K562 (cell line): ENCODE results near the gene NEUROD4. TPM values are rescaled to one million over a fixed set of nuclear protein-coding genes. Genes with fewer than 3 reads are reported as not detected.

ENCODE experiments used
- ATAC-seq: fragments of 200-7000 bp; cut with Tn5 transposase; 3 replicates; pipeline ENCODE4 v1.9.1; 2020; ENCODE audit warnings: moderate library complexity
- BruUV-seq: library from RNA; stranded (reverse); fragments of 400-500 nt; replicated peaks from 2 replicates; lab custom pipeline; 2021; lab: Mats Ljungman, UMichigan
- CTCF ChIA-PET: fragments of 300-600 bp; formaldehyde crosslinking; extraction: SDS; loops from one replicate; lab custom pipeline; 2021; ENCODE audit warnings: low intra/inter-chr PET ratio; lab: Yijun Ruan, JAX
- POLR2A ChIA-PET: fragments of 300-600, 350-650 bp; sonication (Branson Sonifier 250); formaldehyde crosslinking; extraction: SDS; loops from one replicate; lab custom pipeline; 2021; ENCODE audit warnings: antibody characterized with exemption, inconsistent platforms; lab: Yijun Ruan, JAX
- DNase-seq, 4 experiments: peaks; one replicate each; pipeline versions ENCODE4 v3.0.0 to v3.0.0-alpha.2; 2011 to 2018; ENCODE audit warnings: low spot score in 3 of 4, mixed read lengths in 3 of 4; ENCODE audit errors: extremely low read depth in 1 of 4
- FAIRE-seq: peaks from 2 replicates; lab custom pipeline; 2011; peaks lifted over from hg19 to GRCh38; lab: Jason Lieb, UNC
- H2AFZ ChIP-seq: 2 replicates; pipeline ENCODE4 v1.6.0; 2011; ENCODE audit warnings: low read depth, low read length, control low read depth, inconsistent platforms
- H3K27ac ChIP-seq: fragments of 200-600 bp; 3 replicates; pipeline ENCODE4 v1.8.0; 2011; ENCODE audit warnings: low read depth, mild to moderate bottlenecking, control low read depth, inconsistent platforms, low read length, moderate library complexity, mixed read lengths; ENCODE audit errors: extremely low read depth
- H3K27me3 ChIP-seq, 2 experiments: fragments of 300-600 bp in 1 of 2; 2 replicates in 1 of 2; 3 replicates in 1 of 2; pipeline versions ENCODE4 v1.6.0 to v1.8.0; 2011; ENCODE audit warnings: inconsistent platforms in 2 of 2, low read length in 2 of 2, mild to moderate bottlenecking in 1 of 2, mixed read lengths in 1 of 2, moderate library complexity in 1 of 2; ENCODE audit not compliant: control insufficient read depth in 2 of 2, insufficient read depth in 2 of 2
- H3K36me3 ChIP-seq: fragments of 300-600 bp; 3 replicates; pipeline ENCODE4 v1.8.0; 2011; ENCODE audit warnings: mild to moderate bottlenecking, low read length, inconsistent platforms; ENCODE audit not compliant: control insufficient read depth, insufficient read depth
- H3K4me1 ChIP-seq, 2 experiments: fragments of 200-600 bp in 1 of 2; replicated peaks in 1 of 2; 2 replicates in 1 of 2; 3 replicates in 1 of 2; pipeline versions ENCODE4 v1.5.1 to v1.8.0; 2011; ENCODE audit warnings: inconsistent platforms in 2 of 2, low read length in 2 of 2, mild to moderate bottlenecking in 1 of 2, mixed read lengths in 1 of 2, moderate library complexity in 1 of 2; ENCODE audit not compliant: control insufficient read depth in 2 of 2, insufficient read depth in 2 of 2
- H3K4me2 ChIP-seq: 2 replicates; pipeline ENCODE4 v1.6.1; 2011; ENCODE audit warnings: low read length, control low read depth, inconsistent platforms, mixed read lengths; ENCODE audit not compliant: insufficient read depth
- H3K4me3 ChIP-seq: fragments of 200-600 bp; sonication (generic), shearing (Covaris generic); 2 replicates; pipeline ENCODE4 v1.5.1; 2016; ENCODE audit warnings: control low read depth, inconsistent platforms
- H3K79me2 ChIP-seq: fragments of 200-600 bp; 3 replicates; pipeline ENCODE4 v1.8.0; 2011; ENCODE audit warnings: low read length, inconsistent platforms; ENCODE audit not compliant: control insufficient read depth, insufficient read depth
- H3K9ac ChIP-seq, 2 experiments: 2 replicates each; pipeline versions ENCODE4 v1.6.0 to v1.6.1; 2011; ENCODE audit warnings: low read depth in 2 of 2, low read length in 2 of 2, control low read depth in 1 of 2, inconsistent platforms in 1 of 2, mild to moderate bottlenecking in 1 of 2, mixed read lengths in 1 of 2; ENCODE audit not compliant: insufficient read depth in 1 of 2
- H3K9me1 ChIP-seq: one replicate; pipeline ENCODE4 v1.6.0; 2011; ENCODE audit warnings: inconsistent platforms, mild to moderate bottlenecking, low read length, moderate library complexity; ENCODE audit not compliant: control insufficient read depth, insufficient read depth
- H3K9me3 ChIP-seq: replicated peaks from 2 replicates; pipeline ENCODE4 v1.5.1; 2011; ENCODE audit warnings: low read depth, low read length, inconsistent platforms; ENCODE audit not compliant: control insufficient read depth, insufficient read depth
- H4K20me1 ChIP-seq: replicated peaks from 2 replicates; pipeline ENCODE4 v1.6.1; 2011; ENCODE audit warnings: low read length, inconsistent platforms, mixed read lengths; ENCODE audit not compliant: control insufficient read depth, insufficient read depth
- ATF6 ChIP-seq: sonication (generic); formaldehyde crosslinking; IDR thresholded peaks from 2 replicates; pipeline ENCODE4 v1.4.0; 2020; ENCODE audit warnings: mild to moderate bottlenecking, missing genetic modification reagents
- CBFA2T3 ChIP-seq: fragments of 450-650 bp; IDR thresholded peaks from 2 replicates; pipeline ENCODE4 v1.6.1; 2017
- CBX3 ChIP-seq, 2 experiments: IDR thresholded peaks; 1 replicate in 1 of 2; 2 replicates in 1 of 2; pipeline ENCODE4 v1.6.1; 2012; ENCODE audit warnings: inconsistent platforms in 2 of 2, low read length in 2 of 2, borderline replicate concordance in 1 of 2, control low read depth in 1 of 2
- CREBBP ChIP-seq: IDR thresholded peaks from one replicate; pipeline ENCODE4 v1.6.1; 2012; ENCODE audit warnings: low read depth, mild to moderate bottlenecking, control low read depth, inconsistent platforms, low read length
- DPF2 ChIP-seq: fragments of 450-650 bp; IDR thresholded peaks from 2 replicates; pipeline ENCODE4 v1.6.1; 2016
- GABPB1 ChIP-seq: sonication (generic); formaldehyde crosslinking; IDR thresholded peaks from 2 replicates; pipeline ENCODE4 v1.8.0; 2022; ENCODE audit warnings: mild to moderate bottlenecking, missing genetic modification reagents
- HDAC3 ChIP-seq: fragments of 450-650 bp; IDR thresholded peaks from 2 replicates; pipeline ENCODE4 v1.6.1; 2018; ENCODE audit warnings: borderline replicate concordance, mild to moderate bottlenecking, moderate library complexity; ENCODE audit not compliant: partially characterized antibody
- HOXB6 ChIP-seq: fragments of 250-450 bp; sonication (Bioruptor Pico); IDR thresholded peaks from 2 replicates; pipeline ENCODE4 v1.5.1; 2022; ENCODE audit warnings: mild to moderate bottlenecking, borderline replicate concordance
- MEF2D ChIP-seq: conservative IDR thresholded peaks from 2 replicates; pipeline ENCODE4 v1.6.1; 2016; ENCODE audit warnings: low read depth, missing genetic modification characterization, missing compliant biosample characterization
- NFE2 ChIP-seq: IDR thresholded peaks from 2 replicates; pipeline ENCODE4 v1.6.1; 2014; ENCODE audit warnings: antibody characterized with exemption, low read depth
- NR2C1 ChIP-seq, 2 experiments: fragments of 450-650 bp; IDR thresholded peaks; 2 replicates each; pipeline ENCODE4 v1.6.1; 2017; ENCODE audit warnings: mild to moderate bottlenecking in 2 of 2, antibody characterized with exemption in 1 of 2, inconsistent platforms in 1 of 2, missing compliant biosample characterization in 1 of 2, missing genetic modification characterization in 1 of 2
- POLR3G ChIP-seq: IDR thresholded peaks from 2 replicates; pipeline ENCODE4 v1.6.1; 2011; ENCODE audit not compliant: insufficient read length, insufficient replicate concordance; ENCODE audit errors: extremely low read depth
- PRMT5 ChIP-seq: sonication (generic); formaldehyde crosslinking; IDR thresholded peaks from 2 replicates; pipeline ENCODE4 v1.5.0; 2020; ENCODE audit warnings: missing genetic modification reagents
- RBFOX2 ChIP-seq: fragments of 200-400 bp; formaldehyde crosslinking; IDR thresholded peaks from 2 replicates; pipeline ENCODE4 v1.6.1; 2017; ENCODE audit warnings: low read depth, mild to moderate bottlenecking, low read length, moderate library complexity
- SMARCB1 ChIP-seq: IDR thresholded peaks from 2 replicates; pipeline ENCODE4 v1.6.1; 2011; ENCODE audit warnings: improper control_type of control experiment, low read depth; ENCODE audit not compliant: insufficient read length
- TSHZ1 ChIP-seq: fragments of 250-450 bp; sonication (Bioruptor Pico); IDR thresholded peaks from 2 replicates; pipeline ENCODE4 v1.4.0; 2020; ENCODE audit warnings: mild to moderate bottlenecking, moderate library complexity
- ZNF146 ChIP-seq: IDR thresholded peaks from one replicate; pipeline ENCODE4 v1.6.1; 2018; ENCODE audit warnings: missing compliant biosample characterization; ENCODE audit not compliant: unreplicated experiment
- ZNF232 ChIP-seq: sonication (generic); formaldehyde crosslinking; IDR thresholded peaks from 2 replicates; pipeline ENCODE4 v1.8.0; 2022; ENCODE audit warnings: mild to moderate bottlenecking, missing genetic modification reagents
- WGBS: fragments of 100-300 bp; shearing (Covaris generic); methylation state at CpG from one replicate; pipeline ENCODE4 v1.1.6; 2016; ENCODE audit warnings: low coverage, mixed read lengths; ENCODE audit not compliant: insufficient coverage; ENCODE audit errors: missing lambda C conversion rate; 5-methylcytosine and 5-hydroxymethylcytosine counted together
- in situ Hi-C: fragments of 300-500 bp; cut with MboI; formaldehyde crosslinking; loops from 4 replicates; pipeline ENCODE4 v1.15.0; 2018; ENCODE audit warnings: inconsistent platforms, mixed read lengths
- intact Hi-C: fragments of 100-400 bp; cut with micrococcal nuclease; formaldehyde crosslinking; loops from 2 replicates; pipeline ENCODE4 v1.14.2; 2022
- polyA plus RNA-seq, 8 experiments: library from polyadenylated mRNA; depleted of rRNA in 4 of 8; stranded (reverse) in 5 of 8; unstranded in 3 of 8; fragments of >200 nt; fragmentation: Nextera tagmentation in 2 of 8; fragmentation: Illumina TruSeq in 1 of 8; extraction: Ambion mirVana in 2 of 8; extraction: Trizol in 1 of 8; gene quantifications; 2 replicates each; pipeline versions ENCODE4 v1.2.1 to v1.2.3, GENCODE V29; 2011 to 2014; ENCODE audit warnings: inconsistent platforms in 1 of 8, missing spikeins in 1 of 8
- total RNA-seq, 7 experiments: library from RNA; depleted of rRNA in 6 of 7; stranded (reverse); fragments of >200 nt in 6 of 7; fragmentation: Illumina TruSeq in 2 of 7; extraction: Trizol in 2 of 7; gene quantifications; 2 replicates each; pipeline versions ENCODE4 v1.2.1 to v1.2.3, GENCODE V29; 2011 to 2021; ENCODE audit warnings: low replicate concordance in 1 of 7

NEUROD4 gene
- total and polyA plus RNA-seq, 9 of the 15 experiments (the other 6 are each of a cell fraction or from before 2014, with no cell fraction given) = not detected

- no peak overlapping the region for H3K9ac ChIP-seq
- H3K9me1 ChIP-seq = no peaks in the 10 kb centered on the region
- in situ Hi-C loops = no loop called here
- peak; percentile 42 for FAIRE-seq
- ChIA-PET POLR2A (interaction anchor here (1.7 kb wide), 1 partner anchor 12 kb away, joined by 3 read pairs; no protein-coding TSS in a partner anchor), CTCF (no interaction called here)
- H3K27ac ChIP-seq = no peak overlapping the region
- peak overlapping the region; percentile 66 for H2AFZ ChIP-seq
- intact Hi-C loops = no loop called here
- H3K4me2 ChIP-seq = no peak overlapping the region
- H3K4me1 ChIP-seq = peaks cover 14 to 49% of the 10 kb centered on the region in 2 experiments
- no peaks in the 10 kb centered on the region for H3K79me2 ChIP-seq
- ATAC-seq = peak; percentile 12; the same call in 1 of the 3 replicates
- no peaks in the 10 kb centered on the region for H3K9me3 ChIP-seq
- no peaks in the 10 kb centered on the region for H4K20me1 ChIP-seq
- no peak overlapping the region for H3K4me3 ChIP-seq
- no peaks in the 10 kb centered on the region for H3K27me3 ChIP-seq
- peak in 2 of 4 experiments; percentile 33 to 51 for DNase-seq
- no peaks in the 10 kb centered on the region for H3K36me3 ChIP-seq
- no TSS peak for BruUV-seq
- WGBS = 2% methylated on average over 6 of the region's 6 CpGs
- TF ChIP-seq RBFOX2 (no peak), HDAC3 (no peak), DPF2 (peak; percentile 44; the same call in 1 of the 2 replicates), CBX3 (IDR thresholded peaks at IDR 0.05; ENCODE audit: borderline replicate concordance in 1 of 2, low read length in 2 of 2) (no peak), SMARCB1 (no peak), CBFA2T3 (peak; percentile 67), PRMT5 (CRISPR knock-in tag) (no peak), ATF6 (CRISPR knock-in tag) (no peak), ZNF232 (no peak), GABPB1 (no peak), MEF2D (no peak), ZNF146 (CRISPR knock-in tag) (no peak), HOXB6 (CRISPR knock-in tag) (no peak), NFE2 (peak; percentile 80), POLR3G (no peak), TSHZ1 (CRISPR knock-in tag) (no peak), NR2C1 (IDR thresholded peaks at IDR 0.05) (peak; percentile 58; the same call in 1 of the 2 replicates), NR2C1 (tag; IDR thresholded peaks at IDR 0.05) (peak; percentile 68), CREBBP (no peak)
Measured at GRCh38 chr12:54975875-54976274, 43.9 kb upstream of the NEUROD4 start.
